ENCODE results near the gene SYTL5.

The SYTL5 gene

GRCh38 chrX:38138900-38139299 is 132.5 kb downstream of the SYTL5 start:
- H3K27ac ChIP-seq (replicated peaks): no peak overlapping the region
- TF ChIP-seq POLR2AphosphoS5 (IDR thresholded peaks at IDR 0.05; ENCODE audit: low read depth): no peak
- H3K4me3 ChIP-seq (replicated peaks; ENCODE audit: insufficient read depth, low read length): no peak overlapping the region
- DNase-seq (ENCODE audit: low read depth in 1 of 2, low spot score in 1 of 2): no peak
- no peaks in the 10 kb centered on the region for H3K27me3 ChIP-seq (ENCODE audit: insufficient read depth, poor library complexity, severe bottlenecking)

DNA sequence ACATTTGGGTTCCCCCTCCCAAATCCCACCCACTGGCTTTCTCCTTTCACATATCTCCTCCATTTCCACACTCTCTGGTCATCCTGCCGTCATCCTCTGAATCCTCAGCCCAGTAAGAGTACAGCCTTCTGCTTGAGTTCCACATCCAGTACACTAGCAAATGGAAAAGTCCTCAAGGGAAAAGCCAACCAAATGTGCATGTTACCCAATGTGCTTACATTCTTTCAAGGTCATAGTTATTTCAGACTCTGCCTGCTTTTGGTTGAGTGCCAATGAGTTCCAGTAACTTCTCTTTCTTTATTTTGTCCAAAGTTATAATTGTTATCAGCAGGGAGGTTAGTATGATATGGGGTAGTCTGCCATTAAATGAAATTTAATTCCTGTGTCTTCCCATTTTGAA is 136.3 kb downstream of the SYTL5 start:
- no peak for DNase-seq (ENCODE audit: low read depth in 1 of 2, low spot score in 1 of 2)
- no peak overlapping the region for H3K4me3 ChIP-seq (replicated peaks; ENCODE audit: insufficient read depth, low read length)
- H3K27ac ChIP-seq (replicated peaks): no peak overlapping the region
- TF ChIP-seq SPI1 (IDR thresholded peaks at IDR 0.05; ENCODE audit: borderline replicate concordance, low read depth): no peak
- TF ChIP-seq REST (IDR thresholded peaks at IDR 0.05; ENCODE audit: insufficient replicate concordance, low read depth): no peak
- H3K27me3 ChIP-seq (ENCODE audit: insufficient read depth, poor library complexity, severe bottlenecking): no peaks in the 10 kb centered on the region

DNA sequence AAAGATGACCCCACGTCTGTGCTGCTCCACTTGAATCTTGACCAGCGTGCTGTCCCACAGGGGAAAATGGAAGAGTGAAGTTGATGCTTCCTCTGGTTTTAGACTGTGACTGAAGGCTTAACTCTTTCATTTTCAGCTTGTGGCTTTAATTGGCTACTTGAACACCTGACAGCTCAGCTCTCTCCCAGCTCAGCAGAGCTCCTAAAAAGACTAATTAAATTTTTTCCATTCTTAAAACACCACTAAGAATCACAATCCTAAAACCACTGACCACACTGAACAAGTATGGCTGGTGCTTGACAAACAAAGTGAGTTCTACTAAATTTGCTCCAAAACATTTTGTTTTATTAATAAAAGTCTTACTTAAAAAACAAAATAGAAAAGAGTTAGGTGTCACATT is 142.7 kb downstream of the SYTL5 start:
- Histone ChIP-seq H3K27ac (replicated peaks) (no peak overlapping the region), H3K4me3 (replicated peaks; ENCODE audit: insufficient read depth, low read length) (no peak overlapping the region), H3K27me3 (ENCODE audit: insufficient read depth, poor library complexity, severe bottlenecking) (no peaks in the 10 kb centered on the region)
- TF ChIP-seq SPI1 (IDR thresholded peaks at IDR 0.05; ENCODE audit: borderline replicate concordance, low read depth) (no peak), REST (IDR thresholded peaks at IDR 0.05; ENCODE audit: insufficient replicate concordance, low read depth) (no peak), GABPA (IDR thresholded peaks at IDR 0.05; ENCODE audit: low read depth) (no peak), POLR2AphosphoS5 (IDR thresholded peaks at IDR 0.05; ENCODE audit: low read depth) (no peak)
- TF ChIP-seq, protein P1, sequence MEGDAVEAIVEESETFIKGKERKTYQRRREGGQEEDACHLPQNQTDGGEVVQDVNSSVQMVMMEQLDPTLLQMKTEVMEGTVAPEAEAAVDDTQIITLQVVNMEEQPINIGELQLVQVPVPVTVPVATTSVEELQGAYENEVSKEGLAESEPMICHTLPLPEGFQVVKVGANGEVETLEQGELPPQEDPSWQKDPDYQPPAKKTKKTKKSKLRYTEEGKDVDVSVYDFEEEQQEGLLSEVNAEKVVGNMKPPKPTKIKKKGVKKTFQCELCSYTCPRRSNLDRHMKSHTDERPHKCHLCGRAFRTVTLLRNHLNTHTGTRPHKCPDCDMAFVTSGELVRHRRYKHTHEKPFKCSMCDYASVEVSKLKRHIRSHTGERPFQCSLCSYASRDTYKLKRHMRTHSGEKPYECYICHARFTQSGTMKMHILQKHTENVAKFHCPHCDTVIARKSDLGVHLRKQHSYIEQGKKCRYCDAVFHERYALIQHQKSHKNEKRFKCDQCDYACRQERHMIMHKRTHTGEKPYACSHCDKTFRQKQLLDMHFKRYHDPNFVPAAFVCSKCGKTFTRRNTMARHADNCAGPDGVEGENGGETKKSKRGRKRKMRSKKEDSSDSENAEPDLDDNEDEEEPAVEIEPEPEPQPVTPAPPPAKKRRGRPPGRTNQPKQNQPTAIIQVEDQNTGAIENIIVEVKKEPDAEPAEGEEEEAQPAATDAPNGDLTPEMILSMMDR (IDR thresholded peaks at IDR 0.05; ENCODE audit: insufficient read depth, low read length): no peak
- DNase-seq (ENCODE audit: low read depth in 1 of 2, low spot score in 1 of 2): no peak

GRCh38 chrX:38150993-38151392 is 144.6 kb downstream of the SYTL5 start:
- Histone ChIP-seq H3K27me3 (ENCODE audit: insufficient read depth, poor library complexity, severe bottlenecking) (no peaks in the 10 kb centered on the region), H3K27ac (replicated peaks) (no peak overlapping the region), H3K4me3 (replicated peaks; ENCODE audit: insufficient read depth, low read length) (no peak overlapping the region)
- DNase-seq (ENCODE audit: low read depth in 1 of 2, low spot score in 1 of 2): no peak
- TF ChIP-seq POLR2AphosphoS5 (IDR thresholded peaks at IDR 0.05; ENCODE audit: low read depth) (no peak), GABPA (IDR thresholded peaks at IDR 0.05; ENCODE audit: low read depth) (no peak), REST (IDR thresholded peaks at IDR 0.05; ENCODE audit: insufficient replicate concordance, low read depth) (no peak), SPI1 (IDR thresholded peaks at IDR 0.05; ENCODE audit: borderline replicate concordance, low read depth) (no peak)
- TF ChIP-seq, protein P1 (IDR thresholded peaks at IDR 0.05; ENCODE audit: insufficient read depth, low read length): no peak

All from HL-60 (cell line).